HG02623 (cell line): ENCODE measurements around the gene GPR157.

ENCODE experiments used
- ATAC-seq: cut with Tn5 transposase; IDR thresholded peaks from one replicate; pipeline ENCODE4 v1.9.1; 2021; ENCODE audit warnings: moderate library complexity; ENCODE audit not compliant: unreplicated experiment

Gene GPR157

GRCh38 chr1:9066945-9067807 lies 61.7 kb downstream of the GPR157 start:
- ATAC-seq, result no peak

- ATAC-seq, result no peak
Measured at GRCh38 chr1:9065213-9065751, 63.6 kb downstream of the GPR157 start.

- no peak for ATAC-seq
Measured at GRCh38 chr1:9062846-9063245, 66.1 kb downstream of the GPR157 start.

GRCh38 chr1:9062021-9062471 lies 66.9 kb downstream of the GPR157 start:
- ATAC-seq, result no peak

GRCh38 chr1:9061252-9061960 lies 67.5 kb downstream of the GPR157 start:
- ATAC-seq, result no peak

GRCh38 chr1:9059891-9060744 lies 68.8 kb downstream of the GPR157 start:
- no peak for ATAC-seq

GRCh38 chr1:9058465-9058864 lies 70.4 kb downstream of the GPR157 start:
- ATAC-seq, result no peak

GRCh38 chr1:9057851-9058250 lies 71.1 kb downstream of the GPR157 start:
- ATAC-seq, result no peak

- no peak for ATAC-seq
Measured at GRCh38 chr1:9052272-9053049, 76.4 kb downstream of the GPR157 start.

- ATAC-seq, result no peak
Measured at GRCh38 chr1:9051379-9051778, 77.5 kb downstream of the GPR157 start.

GRCh38 chr1:9050803-9051202 lies 78.1 kb downstream of the GPR157 start:
- ATAC-seq, result no peak
